CD4-positive, alpha-beta T cell treated with Interferon gamma for 1 hour (primary cell): Measurements from ENCODE around the gene CLSTN2.

ENCODE experiments used
- DNase-seq: peaks from one replicate; pipeline ENCODE4 v3.0.0-alpha.2; 2020

Gene CLSTN2

GRCh38 chr3:139944256-139944910, 9.4 kb downstream of the CLSTN2 start:
- DNase-seq, result no peak

DNA sequence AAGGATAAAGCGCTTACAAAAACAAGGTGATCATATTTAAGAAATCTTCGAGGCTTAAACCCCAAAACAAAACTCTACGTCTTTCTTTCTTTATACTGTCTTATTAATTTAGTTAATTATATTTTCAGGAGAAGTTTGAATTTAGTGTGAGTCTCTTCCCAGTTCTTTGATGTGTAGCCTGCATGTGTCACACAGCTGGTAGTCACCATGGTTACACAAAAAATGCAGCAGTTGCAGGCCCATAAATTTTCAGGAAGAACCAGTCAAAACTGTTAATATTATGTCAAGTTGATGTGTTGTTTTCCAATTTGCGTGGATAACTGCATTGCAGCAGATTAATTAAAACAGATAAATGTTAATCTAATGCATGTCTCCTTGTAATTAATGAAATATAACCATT, 10.4 kb downstream of the CLSTN2 start:
- no peak for DNase-seq

DNA sequence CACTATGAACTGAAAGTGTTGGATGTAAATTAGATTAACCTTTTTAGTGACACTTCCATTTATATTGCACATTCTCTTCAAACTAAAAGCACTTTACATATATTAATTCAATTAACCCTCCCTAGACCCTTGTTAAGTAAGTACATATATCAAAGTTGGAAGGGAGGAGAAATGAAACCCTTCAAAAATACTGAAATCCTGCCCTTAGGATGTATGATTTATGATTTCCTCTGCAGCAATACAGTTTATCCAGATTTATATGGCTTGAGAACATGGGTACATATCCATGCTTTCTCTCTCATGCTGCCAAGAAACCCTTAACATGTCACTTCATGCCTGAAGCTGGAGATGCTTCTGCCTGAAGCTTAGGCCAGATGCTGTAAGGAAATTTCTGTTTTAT, 11.0 kb downstream of the CLSTN2 start:
- DNase-seq, result no peak

GRCh38 chr3:139948467-139948866, 13.5 kb downstream of the CLSTN2 start:
- DNase-seq, result no peak

GRCh38 chr3:139948898-139949297, 13.9 kb downstream of the CLSTN2 start:
- no peak for DNase-seq

- no peak for DNase-seq
Measured at GRCh38 chr3:139953131-139953910, 18.3 kb downstream of the CLSTN2 start.

GRCh38 chr3:139954146-139954860, 19.3 kb downstream of the CLSTN2 start:
- no peak for DNase-seq

DNA sequence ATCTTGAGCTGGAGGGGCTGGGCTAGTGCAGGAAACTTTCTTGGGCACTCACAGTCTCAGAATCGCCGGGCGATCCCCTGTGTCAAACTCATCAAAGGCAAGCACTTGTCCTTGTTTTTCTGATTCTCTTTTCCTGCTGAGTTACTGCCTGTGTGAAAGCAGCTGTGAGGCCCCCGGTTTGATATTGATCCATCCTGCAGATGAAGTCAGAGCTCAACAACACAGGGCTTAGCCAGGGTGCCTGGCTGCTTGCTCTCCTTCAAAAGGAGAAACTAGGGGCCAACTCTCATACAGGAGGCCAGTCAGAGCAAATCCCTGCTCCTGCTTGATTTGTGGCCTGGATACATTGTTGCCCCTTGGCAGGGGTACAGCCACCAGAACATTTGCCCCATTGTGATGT, 22.9 kb downstream of the CLSTN2 start:
- no peak for DNase-seq

GRCh38 chr3:139969386-139969785, 34.4 kb downstream of the CLSTN2 start:
- DNase-seq, result no peak

GRCh38 chr3:139970526-139970925, 35.5 kb downstream of the CLSTN2 start:
- DNase-seq, result no peak

- DNase-seq, result no peak
Measured at GRCh38 chr3:139974809-139975425, 39.9 kb downstream of the CLSTN2 start.

DNA sequence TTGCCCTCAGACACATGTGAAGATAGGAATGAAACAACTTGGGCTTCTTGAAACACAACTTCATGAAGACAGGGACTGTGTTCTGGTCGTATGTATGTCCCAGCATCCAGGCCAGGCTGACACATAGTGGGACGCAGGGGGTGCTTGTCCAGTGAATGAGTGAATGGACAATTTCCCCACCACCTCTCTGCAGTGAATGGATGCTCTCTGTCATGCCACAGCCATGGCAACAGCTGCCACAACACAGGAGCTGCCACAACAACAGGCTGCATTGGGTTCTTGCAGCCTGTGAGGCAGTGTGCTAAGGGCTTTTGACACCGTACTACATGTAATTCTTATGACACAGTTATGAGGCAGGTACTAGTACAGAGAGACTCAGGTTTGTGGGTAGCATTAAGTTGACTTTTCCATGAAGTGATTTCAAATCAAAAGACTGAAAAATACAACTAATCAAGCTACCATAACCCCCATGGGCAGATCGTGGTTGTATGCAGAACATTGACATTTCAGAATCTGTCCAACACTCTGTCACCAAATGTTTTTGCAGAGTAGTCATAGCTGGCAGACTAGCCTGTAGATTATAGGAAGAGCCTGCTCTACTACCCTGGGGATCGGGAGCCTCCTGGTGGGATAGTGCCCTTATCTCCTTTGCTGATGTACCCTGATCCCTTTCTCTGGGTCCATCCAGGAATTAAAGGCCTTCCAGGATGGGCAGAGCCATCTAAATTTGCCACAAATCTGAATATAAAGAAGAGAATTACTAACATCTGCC, 40.8 kb downstream of the CLSTN2 start:
- no peak for DNase-seq

- no peak for DNase-seq
Measured at GRCh38 chr3:139978966-139979365, 44.0 kb downstream of the CLSTN2 start.

- DNase-seq, result no peak
Measured at GRCh38 chr3:139979991-139980390, 45.0 kb downstream of the CLSTN2 start.

- DNase-seq, result no peak
Measured at GRCh38 chr3:139982404-139982803, 47.4 kb downstream of the CLSTN2 start.

GRCh38 chr3:139985576-139985975, 50.6 kb downstream of the CLSTN2 start:
- no peak for DNase-seq

DNA sequence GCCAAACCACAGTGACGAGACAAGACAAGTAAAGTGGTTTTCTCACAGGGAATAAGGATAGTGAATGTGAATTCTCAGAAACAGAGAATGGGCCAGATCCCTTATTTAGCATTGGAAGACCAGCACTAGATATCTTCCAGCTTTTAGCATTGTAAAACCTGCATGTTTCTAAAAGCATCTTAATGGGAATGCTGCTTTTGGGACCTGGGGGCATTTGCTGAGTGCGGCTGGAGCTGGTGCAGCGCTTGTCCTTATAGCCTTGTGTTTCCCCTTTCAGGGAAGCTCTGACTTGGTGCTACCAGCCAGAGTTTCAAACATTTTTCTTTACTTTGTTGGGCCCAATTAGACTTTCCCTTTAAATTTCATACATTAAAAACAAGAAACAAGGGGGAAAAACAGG, 52.9 kb downstream of the CLSTN2 start:
- DNase-seq, result no peak

GRCh38 chr3:139988472-139989156, 53.6 kb downstream of the CLSTN2 start:
- no peak for DNase-seq

- no peak for DNase-seq
Measured at GRCh38 chr3:139994891-139995290, 59.9 kb downstream of the CLSTN2 start.

- no peak for DNase-seq
Measured at GRCh38 chr3:140004271-140004670, 69.3 kb downstream of the CLSTN2 start.

- DNase-seq, result no peak
Measured at GRCh38 chr3:140006331-140006730, 71.3 kb downstream of the CLSTN2 start.

GRCh38 chr3:140007081-140007480, 72.1 kb downstream of the CLSTN2 start:
- no peak for DNase-seq
